Natural killer cell (primary cell): ENCODE results near the gene TYRO3. TPM values are rescaled to one million over a fixed set of nuclear protein-coding genes. Genes with fewer than 3 reads are reported as not detected.
A peak's percentile ranks its signal among the peaks of the same experiment; 100 is the strongest.

ENCODE experiments used
- ATAC-seq, 3 donors: fragments of 150-1000 bp in 2 of 3; fragments of 200-7000 bp in 1 of 3; cut with Tn5 transposase; 1 replicate in 1 of 3; 2 replicates in 2 of 3; pipeline ENCODE4 v1.10.0; 2021; ENCODE audit warnings: mild to moderate bottlenecking in 2 of 3, moderate library complexity in 2 of 3
- DNase-seq, 2 donors: peaks; one replicate each; pipeline versions ENCODE4 v3.0.0 to v3.0.0-alpha.2; 2013 to 2021; ENCODE audit warnings: mixed read lengths in 1 of 2
- H3K27ac ChIP-seq: one replicate; pipeline ENCODE4 v1.5.1; 2013; ENCODE audit warnings: mild to moderate bottlenecking, low read length
- H3K27me3 ChIP-seq: one replicate; pipeline ENCODE4 v1.6.1; 2013; ENCODE audit warnings: low read length; ENCODE audit not compliant: control insufficient read depth, insufficient read depth
- H3K36me3 ChIP-seq: one replicate; pipeline ENCODE4 v1.6.1; 2013; ENCODE audit warnings: low read length; ENCODE audit not compliant: control insufficient read depth, insufficient read depth
- H3K4me1 ChIP-seq: one replicate; pipeline ENCODE4 v1.6.1; 2013; ENCODE audit warnings: low read length; ENCODE audit not compliant: control insufficient read depth, insufficient read depth
- H3K4me3 ChIP-seq: one replicate; pipeline ENCODE4 v1.5.1; 2013; ENCODE audit warnings: low read length
- H3K9me3 ChIP-seq: one replicate; pipeline ENCODE4 v1.6.1; 2013; ENCODE audit warnings: low read length; ENCODE audit not compliant: control insufficient read depth, insufficient read depth
- H3K27ac Mint-ChIP-seq, 2 donors: one replicate each; pipeline ENCODE4 v1.8.0; 2022; ENCODE audit warnings: mild to moderate bottlenecking in 2 of 2, mixed read lengths in 2 of 2, moderate library complexity in 1 of 2
- H3K27me3 Mint-ChIP-seq, 2 donors: one replicate each; pipeline ENCODE4 v1.8.0; 2022; ENCODE audit warnings: low read depth in 2 of 2, mixed read lengths in 2 of 2
- H3K36me3 Mint-ChIP-seq: one replicate; pipeline ENCODE4 v1.8.0; 2022; ENCODE audit warnings: mixed read lengths
- H3K4me1 Mint-ChIP-seq, 2 donors: one replicate each; pipeline ENCODE4 v1.8.0; 2022; ENCODE audit warnings: mixed read lengths in 2 of 2
- H3K4me3 Mint-ChIP-seq: one replicate; pipeline ENCODE4 v1.8.0; 2022; ENCODE audit warnings: mild to moderate bottlenecking, moderate library complexity, mixed read lengths
- H3K9me3 Mint-ChIP-seq, 2 donors: one replicate each; pipeline ENCODE4 v1.8.0; 2022; ENCODE audit warnings: mixed read lengths in 2 of 2
- CTCF ChIP-seq: fragments of 200-600 bp; IDR thresholded peaks from one replicate; pipeline ENCODE4 v1.8.0; 2022; ENCODE audit warnings: antibody characterized with exemption
- WGBS: methylation state at CpG from one replicate; pipeline ENCODE4 v1.1.7; 2013; ENCODE audit warnings: missing lambda C conversion rate; ENCODE audit not compliant: insufficient coverage; 5-methylcytosine and 5-hydroxymethylcytosine counted together
- intact Hi-C: fragments of 100-400 bp; cut with micrococcal nuclease; formaldehyde crosslinking; loops from one replicate; pipeline ENCODE4 v1.14.2; 2022
- total RNA-seq, 4 donors: library from RNA; stranded (reverse); fragments of 120-200 nt in 1 of 4; gene quantifications; one replicate each; pipeline versions ENCODE4 v1.2.3 to v1.2.4, GENCODE V29; 2013 to 2022

TYRO3 gene
- total RNA-seq, 3 donors from 2014 or later (not counting 1 experiment from before 2014, with no cell fraction given), result 0.25 to 0.80 (median 0.36) TPM

- Mint-ChIP-seq H3K27ac (peak overlapping the region; percentile 90 to 95), H3K9me3 (no peaks in the 10 kb centered on the region), H3K4me1 (peaks cover 11 to 26% of the 10 kb centered on the region in 2 donors), H3K4me3 (peak overlapping the region; percentile 94), H3K27me3 (peaks cover 0 to 26% of the 10 kb centered on the region in 2 donors), H3K36me3 (no peaks in the 10 kb centered on the region)
- TF ChIP-seq CTCF, result peak; percentile 97
- no peak overlapping the region for H3K4me3 ChIP-seq
- H3K36me3 ChIP-seq, result no peaks in the 10 kb centered on the region
- peak; percentile 84 to 92 (median 90) for ATAC-seq
- H3K27me3 ChIP-seq, result peaks cover 23% of the 10 kb centered on the region
- peak; percentile 76 to 87 for DNase-seq
- H3K27ac ChIP-seq, result peak overlapping the region; percentile 10
- WGBS, result 5% methylated on average over 7 of the region's 7 CpGs
- no peaks in the 10 kb centered on the region for H3K9me3 ChIP-seq
- intact Hi-C loops, result loop anchor here (1.0 to 5.0 kb wide), 6 partner anchors 14 to 344 kb away; partner anchors contain the start of genes MAPKBP1, MGA and RPAP1
- H3K4me1 ChIP-seq, result peaks cover 21% of the 10 kb centered on the region
Measured at GRCh38 chr15:41557673-41558399, 1.2 kb upstream of the TYRO3 start.

- Mint-ChIP-seq H3K27me3 (peaks cover 0 to 29% of the 10 kb centered on the region in 2 donors), H3K36me3 (no peaks in the 10 kb centered on the region), H3K4me3 (peak overlapping the region; percentile 90), H3K9me3 (no peaks in the 10 kb centered on the region), H3K27ac (peak overlapping the region; percentile 56 to 95), H3K4me1 (peaks cover 11 to 26% of the 10 kb centered on the region in 2 donors)
- under 1% methylated on average over 60 of the region's 60 CpGs for WGBS
- intact Hi-C loops, result loop anchor here (5.0 kb wide), 3 partner anchors 43 to 343 kb away; partner anchors contain the start of gene MAPKBP1
- no peak overlapping the region for H3K4me3 ChIP-seq
- H3K27ac ChIP-seq, result no peak overlapping the region
- H3K4me1 ChIP-seq, result peaks cover 21% of the 10 kb centered on the region
- ATAC-seq (peak in 1 of 3 donors; percentile 36), DNase-seq (no peak)
- H3K36me3 ChIP-seq, result no peaks in the 10 kb centered on the region
- H3K27me3 ChIP-seq, result peaks cover 23% of the 10 kb centered on the region
- no peak for TF ChIP-seq CTCF
- no peaks in the 10 kb centered on the region for H3K9me3 ChIP-seq
Measured at GRCh38 chr15:41559239-41559782, 299 bp downstream of the TYRO3 start.

- peak overlapping the region; percentile 28 for H3K4me3 Mint-ChIP-seq
- intact Hi-C loops, result no loop called here
- no peak for TF ChIP-seq CTCF
- WGBS, result 69% methylated on average over 1 of the region's 2 CpGs
- peaks cover 11 to 26% of the 10 kb centered on the region in 2 donors for H3K4me1 Mint-ChIP-seq
- H3K9me3 ChIP-seq, result no peaks in the 10 kb centered on the region
- H3K4me1 ChIP-seq, result peaks cover 21% of the 10 kb centered on the region
- no peaks in the 10 kb centered on the region for H3K9me3 Mint-ChIP-seq
- peak overlapping the region in 1 of 2 donors; percentile 76 for H3K27ac Mint-ChIP-seq
- no peak overlapping the region for H3K27ac ChIP-seq
- no peak for ATAC-seq
- peaks cover 23% of the 10 kb centered on the region for H3K27me3 ChIP-seq
- no peaks in the 10 kb centered on the region for H3K36me3 Mint-ChIP-seq
- H3K27me3 Mint-ChIP-seq, result peaks cover 0 to 24% of the 10 kb centered on the region in 2 donors
- H3K36me3 ChIP-seq, result no peaks in the 10 kb centered on the region
- no peak overlapping the region for H3K4me3 ChIP-seq
- DNase-seq, result no peak
Measured at GRCh38 chr15:41560572-41560874, 1.5 kb downstream of the TYRO3 start.
